Kidney (tissue), 14 donors: ENCODE data around the gene GALNT17. TPM values are rescaled to one million over a fixed set of nuclear protein-coding genes. Genes with fewer than 3 reads are reported as not detected.

Experiments
- DNase-seq, 5 donors: peaks; one replicate each; pipeline ENCODE4 v3.0.0-alpha.2; 2013 to 2020
- FAIRE-seq: peaks from 2 replicates; lab custom pipeline; 2012; peaks lifted over from hg19 to GRCh38; lab: Jason Lieb, UNC
- H3K27ac ChIP-seq, 2 donors: one replicate each; pipeline ENCODE4 v1.7.0; 2013; ENCODE audit warnings: low read depth in 2 of 2, low read length in 2 of 2, inconsistent platforms in 1 of 2
- H3K27me3 ChIP-seq: one replicate; pipeline ENCODE4 v1.7.1; 2013; ENCODE audit warnings: low read length, inconsistent platforms; ENCODE audit not compliant: control insufficient read depth, insufficient read depth
- H3K36me3 ChIP-seq, 3 donors: one replicate each; pipeline versions ENCODE4 v1.7.0 to v1.7.1; 2013; ENCODE audit warnings: low read length in 3 of 3, control low read depth in 1 of 3, inconsistent platforms in 1 of 3; ENCODE audit not compliant: insufficient read depth in 3 of 3, control insufficient read depth in 2 of 3
- H3K4me1 ChIP-seq, 3 donors: one replicate each; pipeline versions ENCODE4 v1.7.0 to v1.7.1; 2013; ENCODE audit warnings: low read length in 3 of 3, inconsistent platforms in 1 of 3, low read depth in 1 of 3; ENCODE audit not compliant: control insufficient read depth in 2 of 3, insufficient read depth in 2 of 3
- H3K4me3 ChIP-seq, 3 donors: one replicate each; pipeline versions ENCODE4 v1.7.0 to v1.8.1; 2013; ENCODE audit warnings: low read length in 3 of 3, control low read depth in 1 of 3, inconsistent platforms in 1 of 3
- H3K9ac ChIP-seq, 3 donors: one replicate each; pipeline versions ENCODE4 v1.7.0 to v1.7.1; 2013; ENCODE audit warnings: low read length in 3 of 3, control low read depth in 1 of 3, inconsistent platforms in 1 of 3
- H3K9me3 ChIP-seq, 3 donors: one replicate each; pipeline versions ENCODE4 v1.7.0 to v1.7.1; 2013; ENCODE audit warnings: low read length in 3 of 3, control low read depth in 1 of 3, inconsistent platforms in 1 of 3; ENCODE audit not compliant: control insufficient read depth in 2 of 3, insufficient read depth in 1 of 3
- intact Hi-C: fragments of 100-400 bp; cut with DNase I; formaldehyde crosslinking; loops from one replicate; pipeline ENCODE4 v1.11.1; 2022
- polyA plus RNA-seq: library from polyadenylated mRNA; stranded (reverse); fragments of 350-450 nt; fragmentation: Illumina TruSeq; extraction: RNeasy Lipid Tissue Mini Kit (QIAGEN cat#74804); gene quantifications from one replicate; pipeline ENCODE4 v1.2.3, GENCODE V29; 2014; ENCODE audit warnings: low read depth, low replicate concordance; ENCODE audit not compliant: insufficient read depth
- total RNA-seq: library from RNA; stranded (reverse); fragmentation: NEBNext Ultra II Directional; extraction: Animal tissue kit (Norgen Biotek cat#: 25700); gene quantifications from one replicate; pipeline ENCODE4 v1.2.1, GENCODE V29; 2021
- TF ChIP-seq, protein P1 (sequence below): IDR thresholded peaks from 3 replicates; pipeline ENCODE4 v1.5.1; 2012; ENCODE audit warnings: mild to moderate bottlenecking, moderate library complexity, borderline replicate concordance; ENCODE audit not compliant: insufficient read depth; ENCODE audit errors: extremely low read depth
- donor health status: control.
- donor health status: control.
- donor health status: control.
- donor health status: control.
- donor health status: control.
- donor health status: DM: yes; HTN: yes; CAD: no.
- donor health status: Normal renal cell carcinoma (clear cell type).

GALNT17 gene
- total and polyA plus RNA-seq, 2 donors from 2014 or later = 2.4 to 5.5 TPM

- no peak for FAIRE-seq
- no peak overlapping the region for H3K27ac ChIP-seq
- TF ChIP-seq, protein P1, sequence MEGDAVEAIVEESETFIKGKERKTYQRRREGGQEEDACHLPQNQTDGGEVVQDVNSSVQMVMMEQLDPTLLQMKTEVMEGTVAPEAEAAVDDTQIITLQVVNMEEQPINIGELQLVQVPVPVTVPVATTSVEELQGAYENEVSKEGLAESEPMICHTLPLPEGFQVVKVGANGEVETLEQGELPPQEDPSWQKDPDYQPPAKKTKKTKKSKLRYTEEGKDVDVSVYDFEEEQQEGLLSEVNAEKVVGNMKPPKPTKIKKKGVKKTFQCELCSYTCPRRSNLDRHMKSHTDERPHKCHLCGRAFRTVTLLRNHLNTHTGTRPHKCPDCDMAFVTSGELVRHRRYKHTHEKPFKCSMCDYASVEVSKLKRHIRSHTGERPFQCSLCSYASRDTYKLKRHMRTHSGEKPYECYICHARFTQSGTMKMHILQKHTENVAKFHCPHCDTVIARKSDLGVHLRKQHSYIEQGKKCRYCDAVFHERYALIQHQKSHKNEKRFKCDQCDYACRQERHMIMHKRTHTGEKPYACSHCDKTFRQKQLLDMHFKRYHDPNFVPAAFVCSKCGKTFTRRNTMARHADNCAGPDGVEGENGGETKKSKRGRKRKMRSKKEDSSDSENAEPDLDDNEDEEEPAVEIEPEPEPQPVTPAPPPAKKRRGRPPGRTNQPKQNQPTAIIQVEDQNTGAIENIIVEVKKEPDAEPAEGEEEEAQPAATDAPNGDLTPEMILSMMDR = no peak
These were observed 559.6 kb downstream of the GALNT17 start for GRCh38 chr7:71691538-71691937.

DNA sequence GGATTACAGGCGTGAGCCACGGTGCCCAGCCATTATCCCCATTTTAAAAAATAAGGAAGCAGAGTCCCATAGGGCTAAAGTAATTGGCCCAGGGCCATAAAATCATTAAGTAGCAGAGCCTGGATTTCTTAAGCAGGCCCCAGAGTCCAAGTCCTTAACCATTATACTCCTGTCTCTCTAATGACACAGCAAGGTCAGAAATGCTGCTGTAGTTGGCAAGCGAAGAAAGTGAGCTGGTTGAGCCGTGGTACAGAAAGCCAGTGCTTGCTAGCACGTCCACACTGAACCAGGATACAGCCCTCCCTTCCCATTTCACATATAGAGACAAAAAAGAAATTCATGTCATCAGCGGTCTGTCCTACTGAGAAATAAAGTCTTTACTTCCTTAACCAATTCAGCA, 562.7 kb downstream of the GALNT17 start:
- no peaks in the 10 kb centered on the region for H3K36me3 ChIP-seq
- intact Hi-C loops = no loop called here
- FAIRE-seq = no peak
- H3K4me3 ChIP-seq = no peak overlapping the region
- no peaks in the 10 kb centered on the region for H3K27me3 ChIP-seq
- TF ChIP-seq, protein P1 = no peak
- DNase-seq = no peak
- H3K9ac ChIP-seq = no peak overlapping the region
- no peak overlapping the region for H3K27ac ChIP-seq
- no peaks in the 10 kb centered on the region for H3K4me1 ChIP-seq
- no peaks in the 10 kb centered on the region for H3K9me3 ChIP-seq

More at GRCh38 chr7:71691538-71691937, 559.6 kb downstream of the GALNT17 start:
- DNase-seq = no peak
- Histone ChIP-seq H3K4me3 (no peak overlapping the region), H3K36me3 (no peaks in the 10 kb centered on the region), H3K9me3 (no peaks in the 10 kb centered on the region), H3K27me3 (no peaks in the 10 kb centered on the region), H3K4me1 (no peaks in the 10 kb centered on the region), H3K9ac (no peak overlapping the region)
- intact Hi-C loops = no loop called here

DNA sequence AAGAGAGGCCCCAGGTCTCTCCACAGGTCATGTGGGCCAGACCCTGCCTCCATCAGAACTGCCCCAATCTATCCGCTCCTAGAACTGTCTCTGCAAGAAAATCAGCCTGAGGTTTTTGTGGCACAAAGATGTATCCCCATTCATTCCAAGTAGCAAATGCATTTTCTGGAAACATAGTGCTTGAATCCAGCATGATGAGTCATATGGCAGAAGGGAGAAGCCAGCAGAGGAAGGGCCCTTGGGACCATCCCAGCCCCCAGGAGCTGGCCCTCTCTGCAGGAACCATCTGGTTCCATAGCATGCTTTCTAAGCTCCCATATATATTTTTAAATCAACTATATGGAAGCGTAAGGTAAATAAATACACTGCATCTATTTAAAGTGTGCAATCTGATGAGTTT, 563.2 kb downstream of the GALNT17 start:
- H3K36me3 ChIP-seq = no peaks in the 10 kb centered on the region
- H3K9ac ChIP-seq = no peak overlapping the region
- no peaks in the 10 kb centered on the region for H3K9me3 ChIP-seq
- intact Hi-C loops = no loop called here
- DNase-seq (no peak), FAIRE-seq (no peak)
- no peaks in the 10 kb centered on the region for H3K27me3 ChIP-seq
- H3K27ac ChIP-seq = no peak overlapping the region
- H3K4me3 ChIP-seq = no peak overlapping the region
- no peaks in the 10 kb centered on the region for H3K4me1 ChIP-seq
- TF ChIP-seq, protein P1 = no peak

- intact Hi-C loops = no loop called here
- Histone ChIP-seq H3K9ac (no peak overlapping the region), H3K27ac (no peak overlapping the region), H3K9me3 (no peaks in the 10 kb centered on the region), H3K4me3 (no peak overlapping the region), H3K36me3 (no peaks in the 10 kb centered on the region), H3K4me1 (no peaks in the 10 kb centered on the region), H3K27me3 (no peaks in the 10 kb centered on the region)
- no peak for DNase-seq
- no peak for FAIRE-seq
- TF ChIP-seq, protein P1 = no peak
These were observed 564.6 kb downstream of the GALNT17 start for GRCh38 chr7:71696511-71696910.
